GM23248 (cell line): ENCODE results near the gene MYRIP. TPM values are rescaled to one million over a fixed set of nuclear protein-coding genes. Genes with fewer than 3 reads are reported as not detected.

Experiments used
- DNase-seq: peaks from one replicate; pipeline ENCODE4 v3.0.0-alpha.2; 2015
- H2AFZ ChIP-seq: fragments of 200-600 bp; sonication (generic); 2 replicates; pipeline ENCODE4 v1.6.1; 2016; ENCODE audit warnings: antibody characterized with exemption
- H3F3A ChIP-seq: fragments of 200-600 bp; sonication (generic); 2 replicates; pipeline ENCODE4 v1.6.1; 2016; ENCODE audit warnings: mild to moderate bottlenecking, antibody characterized with exemption, mixed run types; ENCODE audit not compliant: insufficient read depth
- H3K27ac ChIP-seq: fragments of 200-600 bp; sonication (generic); 2 replicates; pipeline ENCODE4 v1.5.1; 2016; ENCODE audit warnings: mild to moderate bottlenecking
- H3K27me3 ChIP-seq: fragments of 200-600 bp; sonication (generic); replicated peaks from 2 replicates; pipeline ENCODE4 v1.6.1; 2016; ENCODE audit warnings: mild to moderate bottlenecking; ENCODE audit not compliant: insufficient read depth
- H3K36me3 ChIP-seq: fragments of 200-600 bp; sonication (generic); 2 replicates; pipeline ENCODE4 v1.6.1; 2016; ENCODE audit warnings: low read depth, mild to moderate bottlenecking
- H3K4me1 ChIP-seq: fragments of 200-600 bp; sonication (generic); 2 replicates; pipeline ENCODE4 v1.6.1; 2016; ENCODE audit warnings: mild to moderate bottlenecking; ENCODE audit not compliant: insufficient read depth
- H3K4me2 ChIP-seq: fragments of 200-600 bp; sonication (generic); one replicate; pipeline ENCODE4 v1.6.1; 2016; ENCODE audit warnings: mild to moderate bottlenecking; ENCODE audit not compliant: unreplicated experiment
- H3K4me3 ChIP-seq: fragments of 200-600 bp; sonication (generic); 2 replicates; pipeline ENCODE4 v1.5.1; 2016; ENCODE audit warnings: mild to moderate bottlenecking
- H3K79me2 ChIP-seq: fragments of 200-600 bp; sonication (generic); 2 replicates; pipeline ENCODE4 v1.6.1; 2016; ENCODE audit warnings: mild to moderate bottlenecking; ENCODE audit not compliant: insufficient read depth
- H3K9ac ChIP-seq: fragments of 200-600 bp; sonication (generic); 2 replicates; pipeline ENCODE4 v1.6.1; 2016; ENCODE audit warnings: mild to moderate bottlenecking
- H3K9me2 ChIP-seq: fragments of 200-600 bp; sonication (generic); 2 replicates; pipeline ENCODE4 v1.6.1; 2016; ENCODE audit warnings: mixed run types, mild to moderate bottlenecking, moderate library complexity; ENCODE audit not compliant: insufficient read depth
- H3K9me3 ChIP-seq: fragments of 200-600 bp; sonication (generic); one replicate; pipeline ENCODE4 v1.6.1; 2017; ENCODE audit warnings: low read depth
- H4K20me1 ChIP-seq: fragments of 200-600 bp; sonication (generic); 2 replicates; pipeline ENCODE4 v1.6.0; 2016; ENCODE audit not compliant: insufficient read depth
- EZH2 ChIP-seq: fragments of 200-600 bp; sonication (generic); IDR thresholded peaks from 2 replicates; pipeline ENCODE4 v1.6.1; 2018; ENCODE audit warnings: antibody characterized with exemption, mild to moderate bottlenecking; ENCODE audit not compliant: insufficient read depth, poor library complexity, severe bottlenecking
- EZH2phosphoT487 ChIP-seq: fragments of 200-600 bp; sonication (generic); IDR thresholded peaks from 2 replicates; pipeline ENCODE4 v1.6.1; 2018; ENCODE audit warnings: antibody characterized with exemption, moderate library complexity, mild to moderate bottlenecking, low read depth; ENCODE audit not compliant: insufficient read depth
- WGBS, 2 experiments: methylation state at CpG; one replicate each; pipeline ENCODE4 v1.1.6; 2015 to 2017; ENCODE audit warnings: low lambda C conversion rate in 2 of 2, low coverage in 1 of 2; ENCODE audit errors: missing lambda C conversion rate in 2 of 2; 5-methylcytosine and 5-hydroxymethylcytosine counted together
- in situ Hi-C: fragments of 300-500 bp; cut with MboI; formaldehyde crosslinking; loops from 2 replicates; pipeline ENCODE4 v1.15.0; 2020
- polyA plus RNA-seq: library from polyadenylated mRNA; unstranded; fragments of >200 nt; fragmentation: Nextera tagmentation; extraction: Ambion mirVana; gene quantifications from 2 replicates; pipeline ENCODE4 v1.2.1, GENCODE V29; 2016
- total RNA-seq: library from RNA; depleted of rRNA; stranded (reverse); fragments of >200 nt; shearing (Covaris generic); gene quantifications from 2 replicates; pipeline ENCODE4 v1.2.3, GENCODE V29; 2014

Gene MYRIP
- total and polyA plus RNA-seq, 2 experiments from 2014 or later: 0.11 to 0.32 TPM

DNA sequence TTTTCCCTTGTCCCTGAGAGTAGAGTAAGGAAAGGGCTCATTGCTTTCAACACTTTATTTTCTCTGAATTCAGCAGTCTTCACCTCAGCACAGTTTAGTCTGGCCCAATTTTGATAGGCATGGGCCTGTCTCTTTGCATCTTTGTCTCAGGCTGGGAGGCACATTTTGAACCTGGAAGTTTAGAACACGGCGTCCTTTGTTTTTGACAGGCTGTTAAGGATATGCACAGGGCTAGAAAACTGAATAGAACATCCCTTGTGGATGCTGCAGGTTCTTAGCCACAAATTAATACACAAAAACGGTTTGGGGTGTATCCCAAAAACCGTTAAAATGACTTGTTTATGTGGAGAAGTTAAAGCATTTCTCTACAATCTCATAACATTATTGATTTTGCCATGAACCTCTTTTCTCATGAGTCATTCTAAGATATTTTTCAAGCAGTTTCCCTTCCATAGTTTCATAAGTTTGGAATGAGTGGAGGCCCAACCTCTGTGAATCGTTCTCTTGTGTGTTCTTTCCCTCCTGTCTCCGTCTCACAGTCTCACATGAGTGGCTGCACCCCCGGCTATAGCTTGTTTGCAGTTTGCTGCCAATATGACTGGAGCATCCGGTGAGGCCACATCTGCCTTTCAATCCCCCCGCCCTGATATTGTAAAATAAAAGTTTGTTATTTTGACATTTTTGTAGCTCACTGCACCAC, 307.2 kb downstream of the MYRIP start:
- in situ Hi-C loops: no loop called here
- no peaks in the 10 kb centered on the region for H3K27me3 ChIP-seq
- no peaks in the 10 kb centered on the region for H3K36me3 ChIP-seq
- peak overlapping the region; percentile 18; the same call in 1 of the 2 replicates for H3K9ac ChIP-seq
- H3K4me1 ChIP-seq: peaks cover 42% of the 10 kb centered on the region
- peaks cover 17% of the 10 kb centered on the region; the same call in 1 of the 2 replicates for H3F3A ChIP-seq
- H2AFZ ChIP-seq: peak overlapping the region; percentile 64
- H4K20me1 ChIP-seq: no peaks in the 10 kb centered on the region
- TF ChIP-seq EZH2phosphoT487 (no peak), EZH2 (no peak)
- peak; percentile 88 for DNase-seq
- H3K4me3 ChIP-seq: no peak overlapping the region
- peak overlapping the region; percentile 59 for H3K27ac ChIP-seq
- WGBS, 2 experiments: 38 to 42% methylated on average over 9 of the region's 9 CpGs
- H3K4me2 ChIP-seq: peak overlapping the region; percentile 46
- no peaks in the 10 kb centered on the region for H3K9me3 ChIP-seq
- H3K79me2 ChIP-seq: no peaks in the 10 kb centered on the region
- no peaks in the 10 kb centered on the region for H3K9me2 ChIP-seq

DNA sequence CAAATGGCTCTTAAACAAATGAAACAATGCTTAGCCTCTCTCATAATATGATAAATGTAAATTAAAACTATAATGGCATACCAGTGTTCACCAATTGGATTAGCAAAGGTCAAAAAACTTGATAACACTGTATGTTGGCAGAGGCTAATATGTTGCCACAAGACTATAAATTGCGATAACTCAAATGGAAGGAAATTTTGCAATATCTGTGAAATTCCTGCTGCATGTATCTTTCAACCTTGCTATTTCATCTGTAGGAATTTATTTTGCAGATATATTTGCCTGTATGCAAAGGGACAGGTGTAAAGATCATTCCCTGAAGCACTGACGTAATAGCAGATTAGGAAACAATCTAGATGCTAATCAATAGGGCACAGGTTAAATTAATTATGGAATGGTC, 308.7 kb downstream of the MYRIP start:
- H3K4me2 ChIP-seq: no peak overlapping the region
- H3K36me3 ChIP-seq: no peaks in the 10 kb centered on the region
- H3K27me3 ChIP-seq: no peaks in the 10 kb centered on the region
- WGBS, 2 experiments: 72 to 73% methylated on average over 2 of the region's 2 CpGs
- H3F3A ChIP-seq: peaks cover 17% of the 10 kb centered on the region; the same call in 1 of the 2 replicates
- no peak overlapping the region for H3K4me3 ChIP-seq
- H3K79me2 ChIP-seq: no peaks in the 10 kb centered on the region
- H3K4me1 ChIP-seq: peaks cover 42% of the 10 kb centered on the region
- H3K9me3 ChIP-seq: no peaks in the 10 kb centered on the region
- TF ChIP-seq EZH2phosphoT487 (no peak), EZH2 (no peak)
- H2AFZ ChIP-seq: no peak overlapping the region
- H4K20me1 ChIP-seq: no peaks in the 10 kb centered on the region
- H3K27ac ChIP-seq: no peak overlapping the region
- no peak overlapping the region for H3K9ac ChIP-seq
- H3K9me2 ChIP-seq: no peaks in the 10 kb centered on the region
- DNase-seq: peak; percentile 22
- in situ Hi-C loops: no loop called here

DNA sequence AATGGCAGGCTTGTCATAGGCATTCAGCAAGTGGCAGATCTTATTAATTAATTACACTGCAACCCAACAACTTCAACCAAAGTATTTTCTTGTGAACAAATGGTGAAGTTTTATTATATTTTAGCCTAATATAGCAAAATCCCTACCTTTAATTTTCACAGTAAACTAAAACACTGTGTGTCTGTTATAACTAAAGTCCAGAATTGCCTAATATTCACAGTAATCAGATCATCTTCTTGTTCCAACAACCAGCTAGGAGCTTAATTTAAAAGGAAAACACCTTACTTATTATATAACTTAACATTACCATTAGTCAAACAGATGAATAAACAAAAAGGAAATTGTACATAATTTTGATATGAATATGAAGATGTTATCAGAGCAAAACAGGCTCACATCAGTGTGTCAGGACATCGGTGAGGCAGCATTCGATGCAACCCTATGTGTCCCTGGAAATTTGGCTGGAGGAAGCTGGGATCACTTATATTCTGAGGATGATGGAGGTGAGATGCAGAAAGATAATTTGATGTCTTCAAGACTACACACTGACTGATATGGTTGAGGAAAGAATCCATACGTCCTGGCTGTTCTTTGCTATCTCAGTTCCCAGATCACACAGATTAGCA, 310.8 kb downstream of the MYRIP start:
- H3K36me3 ChIP-seq: no peaks in the 10 kb centered on the region
- peak overlapping the region; percentile 65 for H2AFZ ChIP-seq
- no peaks in the 10 kb centered on the region for H3K79me2 ChIP-seq
- H3K9me3 ChIP-seq: no peaks in the 10 kb centered on the region
- H3K4me2 ChIP-seq: peak overlapping the region; percentile 48
- H3K9ac ChIP-seq: no peak overlapping the region
- WGBS, 2 experiments: 76 to 80% methylated on average over 3 of the region's 3 CpGs
- H3K27me3 ChIP-seq: no peaks in the 10 kb centered on the region
- in situ Hi-C loops: no loop called here
- no peaks in the 10 kb centered on the region for H4K20me1 ChIP-seq
- no peak for DNase-seq
- no peak for TF ChIP-seq EZH2phosphoT487
- no peak for TF ChIP-seq EZH2
- no peaks in the 10 kb centered on the region for H3K9me2 ChIP-seq
- no peak overlapping the region for H3K27ac ChIP-seq
- H3K4me3 ChIP-seq: no peak overlapping the region
- H3K4me1 ChIP-seq: peaks cover 42% of the 10 kb centered on the region
- peaks cover 17% of the 10 kb centered on the region; the same call in 1 of the 2 replicates for H3F3A ChIP-seq

DNA sequence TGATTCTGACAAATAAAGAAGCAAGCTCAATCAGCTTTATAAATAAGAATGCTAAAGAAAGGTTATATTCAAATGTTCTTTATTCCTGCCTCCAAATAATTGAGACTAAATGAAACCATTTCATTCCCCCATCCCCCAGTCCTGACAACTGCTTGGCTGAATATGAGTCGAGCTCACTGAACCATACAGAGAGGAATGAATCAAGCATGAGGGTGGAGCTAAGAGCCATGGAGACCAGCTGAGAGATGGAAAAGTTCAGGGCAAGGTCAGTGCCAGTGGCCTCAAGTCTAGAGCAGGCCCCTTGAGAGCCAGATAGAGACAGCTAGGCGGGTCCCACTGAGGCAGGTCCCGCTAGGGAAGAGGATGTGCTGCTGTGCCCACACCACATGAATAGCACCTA, 311.4 kb downstream of the MYRIP start:
- Histone ChIP-seq H4K20me1 (no peaks in the 10 kb centered on the region), H3K9me3 (no peaks in the 10 kb centered on the region), H3F3A (peaks cover 17% of the 10 kb centered on the region; the same call in 1 of the 2 replicates), H2AFZ (peak overlapping the region; percentile 65), H3K4me3 (no peak overlapping the region), H3K9me2 (no peaks in the 10 kb centered on the region), H3K4me2 (peak overlapping the region; percentile 48), H3K79me2 (no peaks in the 10 kb centered on the region), H3K4me1 (peaks cover 41% of the 10 kb centered on the region), H3K27ac (no peak overlapping the region), H3K27me3 (no peaks in the 10 kb centered on the region), H3K9ac (no peak overlapping the region), H3K36me3 (no peaks in the 10 kb centered on the region)
- in situ Hi-C loops: no loop called here
- no peak for TF ChIP-seq EZH2phosphoT487
- TF ChIP-seq EZH2: no peak
- peak; percentile 81 for DNase-seq
- WGBS, 2 experiments: 46 to 52% methylated on average over 3 of the region's 3 CpGs
